ENCODE results near the gene PTPRJ. TPM values are rescaled to one million over a fixed set of nuclear protein-coding genes. Genes with fewer than 3 reads are reported as not detected.
"Not testable (repeated sequence)": the region's sequence is repeated elsewhere in the genome, so short reads cannot be mapped to it uniquely, and the experiment has no call there.

The PTPRJ gene
- polyA plus RNA-seq, 5 donors, result 11.4 to 16.6 (median 13.4) TPM

DNA sequence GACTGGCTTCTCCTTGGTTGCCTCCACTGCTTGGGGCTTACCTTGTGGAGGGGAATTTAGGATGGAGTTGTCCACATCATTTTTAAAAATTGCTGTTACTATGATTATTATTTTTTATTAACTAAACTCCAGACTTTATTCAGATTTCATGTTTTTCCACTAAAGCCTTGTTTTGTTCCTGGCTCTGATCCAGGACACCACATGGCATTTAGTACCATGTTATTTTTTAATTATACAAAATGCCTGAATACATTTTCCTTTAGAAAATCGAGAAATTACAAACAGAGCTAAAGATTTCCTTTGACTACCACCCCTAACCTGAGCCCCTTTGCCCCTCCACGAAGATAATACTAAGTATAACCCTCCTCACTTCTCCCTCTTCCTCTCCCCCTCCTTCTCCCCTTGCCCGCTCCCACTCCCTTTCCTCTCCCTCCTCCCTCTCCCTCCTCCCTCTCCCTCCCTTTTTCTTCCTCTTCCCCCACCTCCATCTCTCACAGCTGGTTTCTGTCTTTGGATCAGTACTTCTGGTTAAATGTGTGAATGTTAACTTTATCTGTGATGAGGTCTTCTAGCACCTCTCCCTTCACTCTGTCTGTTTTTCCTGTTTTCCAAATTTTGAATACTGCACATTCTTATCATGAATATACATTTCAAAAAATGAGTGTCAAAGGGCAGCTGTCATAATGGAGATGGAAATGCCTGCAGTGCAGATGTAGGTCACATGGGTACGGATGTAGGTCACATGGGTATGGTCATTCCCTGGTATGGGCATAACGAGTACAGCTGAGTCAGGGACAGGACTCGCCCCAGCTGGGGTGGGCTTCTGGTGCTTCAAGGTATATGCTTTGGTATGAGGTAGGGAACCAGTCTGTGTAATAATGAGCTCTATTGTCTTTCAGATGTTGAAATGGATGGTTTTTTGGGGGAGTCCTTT is 181.9 kb downstream of the PTPRJ start:
- no peak for DNase-seq

GRCh38 chr11:48162885-48163268 is 182.5 kb downstream of the PTPRJ start:
- DNase-seq, result no peak

DNA sequence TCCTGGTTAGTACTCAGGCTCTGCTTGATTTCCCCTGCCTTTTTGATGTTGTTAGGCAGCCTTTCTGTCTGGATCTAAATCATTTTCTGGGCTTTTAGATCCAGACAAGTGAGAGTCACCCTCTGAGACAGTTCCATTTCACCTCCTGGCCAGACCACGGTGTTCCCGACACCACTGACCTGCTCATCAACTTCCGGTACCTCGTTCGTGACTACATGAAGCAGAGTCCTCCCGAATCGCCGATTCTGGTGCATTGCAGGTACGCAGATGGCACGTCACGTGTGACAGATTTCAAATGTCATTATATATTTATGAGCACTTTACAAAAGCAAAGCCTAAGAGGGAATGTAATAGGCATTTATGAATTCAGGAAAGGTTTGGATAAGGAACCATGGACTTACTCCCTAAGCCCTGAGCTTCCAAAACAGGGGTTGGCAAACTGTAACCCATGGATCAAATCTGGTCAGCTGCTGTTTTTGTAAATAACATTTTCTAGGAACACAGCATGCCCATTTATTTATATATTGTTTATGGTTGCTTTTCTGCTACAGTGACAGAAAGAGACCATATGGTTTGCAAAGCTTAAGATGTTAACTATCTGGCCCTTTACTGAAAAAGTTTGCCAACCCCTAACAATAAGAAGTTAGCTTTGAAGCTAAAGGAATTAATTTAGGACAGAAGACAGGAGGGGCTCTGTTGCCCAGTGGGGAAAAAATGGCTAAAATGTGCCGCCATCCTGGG is 183.2 kb downstream of the PTPRJ start:
- no peak for DNase-seq

GRCh38 chr11:48164836-48165235 is 184.5 kb downstream of the PTPRJ start:
- no peak for DNase-seq

DNA sequence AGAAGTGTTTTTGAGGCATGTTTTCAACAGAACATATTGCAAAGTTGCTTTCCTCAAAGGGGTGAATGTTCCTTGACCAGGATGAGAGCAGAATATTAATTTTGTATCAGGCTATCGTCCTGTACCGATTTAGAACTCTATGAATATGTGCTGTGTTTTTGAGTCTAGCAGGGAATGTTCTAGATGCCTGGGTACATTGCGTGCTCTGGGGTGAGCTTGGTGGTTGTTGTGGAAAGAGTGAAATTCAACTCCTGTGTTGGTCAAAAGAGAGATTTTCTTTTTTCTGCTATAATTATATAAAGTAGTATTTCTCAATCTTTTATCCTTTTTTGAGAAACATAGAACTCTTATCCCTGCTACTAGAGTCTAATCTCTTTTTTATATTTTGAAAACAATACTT is 185.1 kb downstream of the PTPRJ start:
- DNase-seq, result no peak

- DNase-seq, result no peak
These were observed 187.0 kb downstream of the PTPRJ start for GRCh38 chr11:48167380-48167779.

GRCh38 chr11:48168815-48169214 is 188.5 kb downstream of the PTPRJ start:
- DNase-seq, result no peak

DNA sequence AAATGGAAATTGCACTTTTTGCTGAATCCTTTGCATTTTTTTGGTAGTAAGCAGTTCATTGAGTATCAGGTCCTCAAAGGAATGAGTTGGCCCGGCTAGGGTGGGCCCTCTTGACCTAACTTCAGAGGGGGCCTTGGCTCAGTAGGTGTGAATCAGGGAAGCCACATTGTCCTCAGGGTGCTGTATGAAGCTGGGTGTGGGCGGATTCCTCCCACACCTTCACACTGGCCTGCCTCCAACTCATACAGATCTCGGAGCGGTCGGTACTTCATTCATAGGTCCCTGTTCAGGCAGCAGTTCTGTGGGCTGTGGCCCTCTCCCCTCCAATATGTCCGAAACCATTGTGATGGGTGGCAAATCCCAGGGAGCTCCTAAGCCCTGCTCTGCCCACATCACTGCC is 188.9 kb downstream of the PTPRJ start:
- no peak for DNase-seq

- no peak for DNase-seq
These were observed 189.4 kb downstream of the PTPRJ start for GRCh38 chr11:48169717-48170116.

GRCh38 chr11:48170241-48171233 is 190.2 kb downstream of the PTPRJ start:
- no peak for DNase-seq

DNA sequence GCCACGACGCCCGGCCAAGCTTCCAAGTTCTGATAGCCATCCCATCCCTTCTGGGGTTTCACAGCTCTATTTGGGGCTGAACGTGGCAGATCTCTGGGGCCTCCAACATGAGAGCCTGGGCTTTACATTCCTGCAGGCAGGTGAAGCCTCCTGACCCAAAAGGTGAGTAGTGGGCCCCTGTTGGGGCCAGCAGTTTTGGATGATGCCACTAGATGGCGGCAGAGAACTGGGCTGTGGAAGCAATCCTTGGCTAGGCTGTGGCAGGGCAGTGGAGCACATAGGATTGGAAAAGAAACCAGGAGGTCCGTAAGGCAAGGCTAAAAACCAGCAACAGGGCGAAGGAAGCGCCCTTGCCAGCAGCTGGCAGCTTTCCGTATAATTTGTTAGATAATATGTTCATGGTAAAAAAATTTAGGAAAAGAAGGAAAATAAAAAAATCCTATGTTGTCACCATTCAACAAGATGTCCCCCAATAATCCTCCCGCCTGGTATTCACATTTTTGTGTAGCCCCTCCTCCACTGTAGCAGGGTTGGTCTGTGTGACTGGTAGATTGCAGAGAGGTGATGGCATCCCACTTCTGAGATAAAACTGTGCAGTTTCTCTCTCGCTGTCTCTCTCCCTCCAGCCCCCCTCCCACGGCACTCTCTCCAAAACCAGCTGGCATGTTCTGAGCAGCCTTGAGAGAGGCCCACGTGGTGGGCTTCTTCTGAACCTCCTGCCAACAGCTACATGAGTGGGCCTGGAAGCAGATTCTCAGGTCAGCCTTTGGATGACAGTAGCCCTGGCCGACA is 192.7 kb downstream of the PTPRJ start:
- peak in 1 of 2 donors; percentile 53 for DNase-seq

DNA sequence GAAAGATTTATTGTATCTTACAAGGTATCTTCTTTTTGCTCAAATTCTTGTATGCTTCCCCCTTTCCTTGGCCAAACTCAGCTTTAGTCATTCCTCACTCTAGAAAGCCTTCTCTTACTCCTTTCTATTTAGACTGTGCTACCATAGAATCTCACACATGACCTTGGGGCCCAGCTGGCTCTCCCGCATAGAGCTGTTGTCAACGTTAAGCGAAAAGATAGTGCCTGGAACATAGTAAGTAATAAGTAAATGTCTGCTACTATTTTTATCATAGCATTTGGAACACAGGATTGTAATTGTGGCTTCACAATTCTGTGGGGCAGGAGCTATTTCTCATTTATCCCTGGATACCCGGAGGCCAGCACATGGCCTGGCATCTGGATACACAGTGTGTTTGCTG is 197.3 kb downstream of the PTPRJ start:
- no peak for DNase-seq

DNA sequence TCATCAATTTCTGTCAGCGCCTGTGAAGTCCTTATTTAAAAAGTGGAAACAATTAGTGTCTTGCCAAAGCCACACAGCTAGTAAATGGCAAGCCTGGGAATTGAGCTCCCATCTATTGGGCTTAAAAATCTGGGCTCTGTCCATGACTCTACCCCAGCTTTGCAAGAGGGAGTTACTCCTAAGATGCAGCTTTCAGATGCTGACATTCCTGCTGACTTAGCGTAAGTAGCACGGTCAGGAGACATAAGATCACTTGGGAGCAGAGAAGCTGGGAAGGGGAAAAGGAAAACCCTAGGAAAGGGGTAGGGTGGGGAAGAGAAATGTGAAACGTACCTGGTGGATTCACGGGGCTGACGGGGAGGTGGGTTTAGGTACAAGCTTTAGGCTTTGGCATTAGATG is 200.3 kb downstream of the PTPRJ start:
- DNase-seq, result no peak

DNA sequence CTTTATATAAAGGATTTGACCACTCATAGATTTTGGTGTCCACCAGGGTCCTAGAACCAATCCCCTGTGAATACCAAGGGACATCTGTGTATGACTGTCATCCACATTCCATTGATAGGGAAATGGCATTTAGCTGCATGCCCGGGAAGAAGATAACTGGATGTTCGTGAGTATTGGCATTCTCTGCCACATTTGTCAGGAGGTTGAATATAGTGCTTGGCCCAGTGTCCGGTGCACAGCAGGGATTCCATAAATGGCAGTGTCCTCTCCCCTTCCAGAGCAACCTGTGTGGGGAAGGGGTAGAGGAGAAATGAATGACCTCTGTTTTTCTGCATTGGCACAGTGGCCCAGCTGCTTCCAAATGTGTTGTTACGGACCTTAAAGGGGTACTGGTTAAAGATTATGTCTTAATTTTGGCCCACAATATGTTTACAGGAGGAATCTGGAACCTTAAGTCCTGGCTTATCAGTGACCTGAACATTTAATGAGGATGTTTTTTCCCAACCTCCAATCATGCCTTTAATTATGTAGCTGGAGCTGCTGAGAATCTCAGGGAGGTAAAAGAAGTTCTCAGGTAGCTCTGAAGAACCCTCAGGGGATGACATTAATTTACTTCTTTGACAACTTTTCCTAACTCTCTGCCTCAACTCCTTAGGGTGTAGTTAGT is 202.6 kb downstream of the PTPRJ start:
- no peak for DNase-seq

DNA sequence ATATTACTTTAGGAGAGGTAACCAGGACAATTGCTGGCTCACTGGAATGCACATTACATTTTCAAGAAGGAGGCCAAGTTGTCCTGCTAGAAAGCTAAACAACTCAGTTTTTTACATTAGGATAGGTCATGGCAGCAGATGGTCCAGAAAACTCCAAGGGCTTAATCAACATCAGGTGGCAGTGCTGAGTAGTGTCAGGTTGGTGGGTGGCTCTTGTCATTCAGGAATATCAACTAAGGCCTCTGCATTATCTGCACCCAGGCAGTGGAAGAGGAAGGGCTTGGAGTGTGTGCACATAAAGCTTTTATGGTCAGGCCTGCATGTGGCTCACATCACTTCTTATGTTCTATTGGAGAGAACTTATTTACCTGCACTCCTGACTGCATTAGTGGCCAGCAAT is 204.1 kb downstream of the PTPRJ start:
- no peak for DNase-seq

DNA sequence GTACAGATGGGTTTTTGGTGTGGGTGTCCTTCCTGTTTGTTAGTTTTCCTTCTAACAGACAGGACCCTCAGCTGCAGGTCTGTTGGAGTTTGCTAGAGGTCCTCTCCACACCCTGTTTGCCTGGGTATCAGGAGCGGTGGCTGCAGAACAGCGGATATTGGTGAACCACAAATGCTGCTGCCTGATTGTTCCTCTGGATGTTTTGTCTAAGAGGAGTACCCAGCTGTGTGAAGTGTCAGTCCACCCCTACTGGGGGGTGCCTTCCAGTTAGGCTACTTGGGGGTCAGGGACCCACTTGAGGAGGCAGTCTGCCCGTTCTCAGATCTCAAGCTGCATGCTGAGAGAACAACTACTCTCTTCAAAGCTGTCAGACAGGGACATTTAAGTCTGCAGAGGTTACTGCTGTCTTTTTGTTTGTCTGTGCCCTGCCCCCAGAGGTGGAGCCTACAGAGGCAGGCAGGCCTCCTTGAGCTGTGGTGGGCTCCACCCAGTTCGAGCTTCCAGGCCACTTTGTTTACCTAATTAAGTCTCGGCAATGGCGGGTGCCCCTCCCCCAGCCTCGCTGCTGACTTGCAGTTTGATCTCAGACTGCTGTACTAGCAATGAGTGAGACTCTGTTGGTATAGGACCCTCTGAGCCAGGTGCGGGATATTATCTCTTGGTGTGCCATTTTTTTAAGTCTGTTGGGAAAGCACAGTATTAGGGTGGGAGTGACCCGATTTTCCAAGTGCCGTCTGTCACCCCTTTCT is 210.7 kb downstream of the PTPRJ start:
- not testable (repeated sequence) for DNase-seq

DNA sequence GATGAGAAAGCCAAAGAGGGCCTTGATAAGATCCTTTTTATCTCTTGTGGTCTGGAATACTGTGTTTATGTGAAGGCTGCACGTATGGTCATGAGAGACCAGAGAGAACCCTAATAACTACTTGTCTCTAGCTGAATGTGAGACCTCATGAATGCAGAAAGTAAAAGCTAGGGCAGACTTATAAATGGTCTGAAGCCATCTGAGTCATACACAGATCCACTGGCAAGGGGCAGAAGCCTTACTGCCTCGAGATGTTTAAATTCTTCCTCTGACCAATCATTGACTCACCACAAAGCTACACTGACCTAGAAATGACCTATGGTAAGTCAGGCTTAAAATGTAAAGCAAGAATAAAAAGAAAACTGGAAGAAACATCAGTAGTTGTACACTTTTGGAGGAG is 213.5 kb downstream of the PTPRJ start:
- no peak for DNase-seq

GRCh38 chr11:48207881-48208280 is 227.5 kb downstream of the PTPRJ start:
- no peak for DNase-seq

GRCh38 chr11:48210052-48210451 is 229.7 kb downstream of the PTPRJ start:
- DNase-seq, result no peak

- no peak for DNase-seq
These were observed 236.2 kb downstream of the PTPRJ start, which contains the start of gene OR4B1 for GRCh38 chr11:48216510-48216909. Gene OR4B1, plus strand, starts transcription at chr11:48216810. Its CDS starts 0 bp downstream, at chr11:48216810.
